ENCODE measurements around the gene TMEM132D.

- TF ChIP-seq, protein P1, sequence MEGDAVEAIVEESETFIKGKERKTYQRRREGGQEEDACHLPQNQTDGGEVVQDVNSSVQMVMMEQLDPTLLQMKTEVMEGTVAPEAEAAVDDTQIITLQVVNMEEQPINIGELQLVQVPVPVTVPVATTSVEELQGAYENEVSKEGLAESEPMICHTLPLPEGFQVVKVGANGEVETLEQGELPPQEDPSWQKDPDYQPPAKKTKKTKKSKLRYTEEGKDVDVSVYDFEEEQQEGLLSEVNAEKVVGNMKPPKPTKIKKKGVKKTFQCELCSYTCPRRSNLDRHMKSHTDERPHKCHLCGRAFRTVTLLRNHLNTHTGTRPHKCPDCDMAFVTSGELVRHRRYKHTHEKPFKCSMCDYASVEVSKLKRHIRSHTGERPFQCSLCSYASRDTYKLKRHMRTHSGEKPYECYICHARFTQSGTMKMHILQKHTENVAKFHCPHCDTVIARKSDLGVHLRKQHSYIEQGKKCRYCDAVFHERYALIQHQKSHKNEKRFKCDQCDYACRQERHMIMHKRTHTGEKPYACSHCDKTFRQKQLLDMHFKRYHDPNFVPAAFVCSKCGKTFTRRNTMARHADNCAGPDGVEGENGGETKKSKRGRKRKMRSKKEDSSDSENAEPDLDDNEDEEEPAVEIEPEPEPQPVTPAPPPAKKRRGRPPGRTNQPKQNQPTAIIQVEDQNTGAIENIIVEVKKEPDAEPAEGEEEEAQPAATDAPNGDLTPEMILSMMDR (IDR thresholded peaks at IDR 0.05): no peak
- no peak for TF ChIP-seq POLR2A (IDR thresholded peaks at IDR 0.05)
Observed at GRCh38 chr12:129839679-129840078, 64.1 kb downstream of the TMEM132D start.

Measured in body of pancreas (tissue), 4 donors.